NB4 (cell line): ENCODE results near the gene JAZF1.

ENCODE experiments used
- DNase-seq: peaks from one replicate; pipeline ENCODE4 v3.0.0; 2010; ENCODE audit warnings: low read depth
- H3K4me3 ChIP-seq: one replicate; pipeline ENCODE4 v1.5.1; 2011; ENCODE audit warnings: mild to moderate bottlenecking, low read depth, low read length, moderate library complexity
- MYC ChIP-seq: IDR thresholded peaks from 2 replicates; pipeline ENCODE4 v1.6.1; 2011; ENCODE audit warnings: low read depth, low read length
- POLR2A ChIP-seq: IDR thresholded peaks from 2 replicates; pipeline ENCODE4 v1.6.1; 2011; ENCODE audit warnings: mild to moderate bottlenecking; ENCODE audit not compliant: insufficient read length; ENCODE audit errors: extremely low read depth
- TF ChIP-seq, protein P1 (sequence below): IDR thresholded peaks from one replicate; pipeline ENCODE4 v1.5.1; 2012; ENCODE audit warnings: low read depth, low read length
- TF ChIP-seq, protein P2 (sequence below): IDR thresholded peaks from 2 replicates; pipeline ENCODE4 v1.6.1; 2011; ENCODE audit warnings: low read depth, low read length

JAZF1 gene

DNA sequence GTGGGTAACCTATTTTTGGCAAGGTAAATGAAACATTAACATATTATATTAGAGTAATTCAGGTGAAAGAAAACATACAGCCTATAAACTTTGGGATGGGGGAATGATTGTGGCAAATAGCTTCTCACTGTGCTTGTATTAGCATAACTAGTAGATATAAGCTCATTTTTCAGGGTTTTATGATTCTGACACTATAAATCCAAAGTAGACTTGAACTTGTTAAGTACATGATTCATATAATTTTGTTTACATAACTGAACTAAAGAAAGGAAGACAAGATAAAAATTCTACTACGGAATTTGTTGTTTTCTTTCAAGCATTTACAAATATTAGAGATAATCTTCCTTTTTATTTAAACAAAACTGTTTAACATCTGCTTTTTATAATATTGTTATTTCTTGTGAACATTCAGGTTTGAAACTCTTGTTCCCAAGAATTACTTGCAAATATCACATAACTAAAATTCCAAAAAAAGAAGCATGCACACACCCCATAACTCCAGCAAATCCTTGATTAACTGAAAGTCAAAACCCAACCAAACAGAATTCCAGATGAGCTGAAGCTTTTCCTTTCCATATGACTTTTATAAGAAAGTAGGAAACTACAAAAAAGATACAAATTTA lies 142.3 kb downstream of the JAZF1 start:
- TF ChIP-seq, protein P1, sequence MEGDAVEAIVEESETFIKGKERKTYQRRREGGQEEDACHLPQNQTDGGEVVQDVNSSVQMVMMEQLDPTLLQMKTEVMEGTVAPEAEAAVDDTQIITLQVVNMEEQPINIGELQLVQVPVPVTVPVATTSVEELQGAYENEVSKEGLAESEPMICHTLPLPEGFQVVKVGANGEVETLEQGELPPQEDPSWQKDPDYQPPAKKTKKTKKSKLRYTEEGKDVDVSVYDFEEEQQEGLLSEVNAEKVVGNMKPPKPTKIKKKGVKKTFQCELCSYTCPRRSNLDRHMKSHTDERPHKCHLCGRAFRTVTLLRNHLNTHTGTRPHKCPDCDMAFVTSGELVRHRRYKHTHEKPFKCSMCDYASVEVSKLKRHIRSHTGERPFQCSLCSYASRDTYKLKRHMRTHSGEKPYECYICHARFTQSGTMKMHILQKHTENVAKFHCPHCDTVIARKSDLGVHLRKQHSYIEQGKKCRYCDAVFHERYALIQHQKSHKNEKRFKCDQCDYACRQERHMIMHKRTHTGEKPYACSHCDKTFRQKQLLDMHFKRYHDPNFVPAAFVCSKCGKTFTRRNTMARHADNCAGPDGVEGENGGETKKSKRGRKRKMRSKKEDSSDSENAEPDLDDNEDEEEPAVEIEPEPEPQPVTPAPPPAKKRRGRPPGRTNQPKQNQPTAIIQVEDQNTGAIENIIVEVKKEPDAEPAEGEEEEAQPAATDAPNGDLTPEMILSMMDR, result no peak
- TF ChIP-seq, protein P2, sequence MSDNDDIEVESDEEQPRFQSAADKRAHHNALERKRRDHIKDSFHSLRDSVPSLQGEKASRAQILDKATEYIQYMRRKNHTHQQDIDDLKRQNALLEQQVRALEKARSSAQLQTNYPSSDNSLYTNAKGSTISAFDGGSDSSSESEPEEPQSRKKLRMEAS, result no peak
- no peak overlapping the region for H3K4me3 ChIP-seq
- DNase-seq, result no peak

DNA sequence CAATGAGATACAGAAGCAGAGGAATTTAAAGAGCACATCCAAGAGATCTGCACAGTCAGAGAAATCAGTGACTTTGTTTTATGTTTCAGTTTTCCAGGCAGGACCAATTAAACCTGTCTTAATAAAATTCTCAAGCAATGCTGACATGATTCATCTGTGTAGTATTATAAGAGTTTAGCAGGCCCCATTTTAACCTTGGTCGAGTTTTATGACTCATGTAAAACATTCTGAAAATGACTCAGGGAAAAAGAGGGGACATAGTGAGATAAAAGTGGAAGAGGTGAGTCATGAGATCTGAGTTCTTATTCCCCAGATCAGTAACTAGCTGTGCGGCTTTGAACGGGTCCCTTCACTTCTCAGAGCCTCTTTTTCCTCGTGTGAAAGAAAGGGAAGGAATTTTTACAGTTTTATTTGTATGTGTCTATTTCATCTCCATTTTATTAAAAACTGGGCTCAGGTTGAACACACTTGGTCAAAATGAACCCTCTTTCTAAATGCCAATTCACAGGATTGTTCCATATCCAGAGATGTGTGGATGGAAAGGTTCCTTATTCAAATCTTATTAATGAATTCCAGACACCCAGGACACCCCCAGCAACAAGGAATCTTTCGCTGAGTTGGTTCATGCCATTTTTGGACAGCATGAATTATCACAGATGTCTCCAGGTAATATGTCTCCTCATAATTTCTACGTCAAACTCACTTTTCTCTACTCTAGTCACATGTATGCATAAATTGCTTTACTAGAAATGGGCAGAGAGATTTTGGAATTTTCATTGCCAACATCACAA lies 143.2 kb downstream of the JAZF1 start:
- TF ChIP-seq, protein P1, result no peak
- TF ChIP-seq MYC (no peak), POLR2A (no peak)
- TF ChIP-seq, protein P2, result no peak
- peak; percentile 88 for DNase-seq
- no peak overlapping the region for H3K4me3 ChIP-seq

DNA sequence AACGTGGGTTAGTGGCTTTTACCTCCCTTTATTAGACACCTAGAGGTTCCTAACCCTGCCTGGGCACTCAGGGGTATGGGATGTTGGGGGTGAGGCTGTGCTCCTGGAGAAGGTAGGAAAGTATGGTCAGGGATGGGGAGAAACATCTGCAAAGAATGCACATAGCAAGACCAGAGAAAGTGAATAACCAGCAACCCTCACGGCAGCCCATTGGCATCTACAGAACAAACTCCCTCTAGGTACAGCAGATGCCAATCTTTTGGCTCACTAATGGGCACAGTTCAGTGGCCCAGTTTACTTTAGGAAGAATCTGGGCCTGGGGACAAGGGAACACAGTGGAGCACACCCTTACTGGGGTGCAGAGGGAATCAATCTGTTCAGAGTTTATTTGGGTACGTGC lies 143.9 kb downstream of the JAZF1 start:
- DNase-seq, result no peak
- TF ChIP-seq, protein P2, result no peak
- no peak for TF ChIP-seq MYC
- H3K4me3 ChIP-seq, result no peak overlapping the region

DNA sequence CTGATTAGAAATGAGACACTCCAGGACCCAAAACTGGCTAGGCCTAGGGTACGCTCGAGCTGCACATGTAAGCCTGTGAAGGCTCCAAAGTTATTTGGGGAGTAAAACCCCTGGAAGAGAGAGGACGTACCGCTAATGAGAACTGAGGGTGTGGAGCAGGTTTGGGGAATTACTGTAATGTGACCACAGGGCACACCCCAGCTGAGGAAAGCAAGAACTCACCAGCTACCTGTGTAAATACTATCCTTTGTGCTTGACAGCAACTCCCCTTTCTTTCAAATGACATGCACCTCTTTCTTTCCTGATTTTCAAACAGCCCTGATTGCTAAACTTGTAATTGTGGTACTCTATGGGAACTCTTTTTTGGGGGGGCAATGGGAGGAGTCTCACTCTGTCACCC lies 147.2 kb downstream of the JAZF1 start:
- H3K4me3 ChIP-seq, result no peak overlapping the region
- TF ChIP-seq MYC, result no peak
- TF ChIP-seq, protein P1, result no peak
- TF ChIP-seq, protein P2, result no peak
- no peak for TF ChIP-seq POLR2A
- no peak for DNase-seq

DNA sequence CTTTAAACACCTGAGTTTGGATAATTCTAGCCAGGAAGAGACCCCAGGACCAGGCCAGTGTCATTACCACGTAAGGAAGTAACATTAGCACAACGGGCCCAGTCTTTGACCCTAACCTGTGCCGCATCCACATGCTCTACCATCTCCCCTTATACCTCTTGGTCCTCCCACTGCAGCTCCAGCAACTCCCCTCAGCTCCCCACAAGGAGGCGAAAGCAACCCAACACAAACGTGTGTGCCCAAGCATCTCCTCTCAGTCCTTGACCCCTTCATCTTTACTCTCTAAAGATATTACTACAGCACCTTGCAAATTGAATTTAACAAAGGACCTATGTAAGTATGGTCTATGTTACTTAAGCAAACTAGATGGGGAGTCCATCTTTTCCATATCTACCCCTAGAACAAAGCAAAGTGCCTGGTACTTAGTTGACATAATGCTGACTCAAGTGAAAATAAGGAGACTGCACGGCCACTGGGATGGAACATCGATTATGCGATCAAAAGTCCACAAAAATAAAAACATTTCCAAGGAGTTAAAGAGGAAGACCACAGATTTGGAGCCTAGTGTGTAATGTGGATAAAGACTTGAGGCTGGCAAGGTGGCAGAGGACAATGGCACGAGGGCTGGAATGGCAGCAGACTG lies 147.7 kb downstream of the JAZF1 start:
- no peak overlapping the region for H3K4me3 ChIP-seq
- DNase-seq, result peak; percentile 16
- TF ChIP-seq, protein P1, result no peak
- TF ChIP-seq, protein P2, result no peak
- TF ChIP-seq MYC, result no peak
- no peak for TF ChIP-seq POLR2A

DNA sequence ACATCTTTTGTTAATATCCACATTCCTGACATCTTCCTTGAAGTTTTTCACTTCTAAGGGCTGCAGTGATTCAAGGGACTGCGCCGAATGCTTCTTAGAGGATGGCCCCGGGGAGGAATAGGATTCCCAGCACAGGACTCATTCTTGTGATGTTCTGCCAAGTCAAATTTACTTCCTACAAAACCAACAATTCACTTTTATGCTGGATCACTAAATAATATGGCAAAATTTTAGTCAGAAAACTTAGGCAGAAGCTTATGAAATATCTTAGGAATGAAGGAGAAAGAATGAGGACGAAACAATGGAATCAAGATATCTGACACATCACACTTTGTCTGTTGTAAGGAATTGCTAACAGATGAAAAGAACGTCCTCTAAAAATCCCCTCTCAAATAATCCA lies 151.5 kb downstream of the JAZF1 start:
- H3K4me3 ChIP-seq, result no peak overlapping the region
- DNase-seq, result no peak
- TF ChIP-seq, protein P1, result no peak
- no peak for TF ChIP-seq MYC
- TF ChIP-seq, protein P2, result no peak
- TF ChIP-seq POLR2A, result no peak
